HT1080 (cell line): ENCODE results near the gene ANXA2. TPM values are rescaled to one million over a fixed set of nuclear protein-coding genes. Genes with fewer than 3 reads are reported as not detected.
"Not testable (repeated sequence)": the region's sequence is repeated elsewhere in the genome, so short reads cannot be mapped to it uniquely, and the experiment has no call there.

Experiments
- DNase-seq: peaks from one replicate; pipeline ENCODE4 v3.0.0-alpha.2; 2015; ENCODE audit warnings: low read depth
- polyA plus RNA-seq, 2 experiments: library from polyadenylated mRNA; depleted of rRNA; stranded (reverse); fragments of >200 nt; gene quantifications; 2 replicates each; pipeline ENCODE4 v1.2.3, GENCODE V29; 2015
- total RNA-seq: library from RNA; depleted of rRNA; stranded (reverse); fragments of >200 nt; shearing (Covaris generic); gene quantifications from 2 replicates; pipeline ENCODE4 v1.2.3, GENCODE V29; 2014; rRNA removed

Gene ANXA2
- 3,876 and 3,948 TPM in 2 replicates for total RNA-seq
- 3,764 and 3,966 TPM in 2 replicates for polyA plus RNA-seq (2015; cell fraction: cytosol; rRNA removed)
- polyA plus RNA-seq (2015; cell fraction: nucleus; rRNA removed): 5,018 and 5,424 TPM in 2 replicates

- DNase-seq: peak; percentile 85
Observed at GRCh38 chr15:60397772-60398445, at the start of gene ANXA2. Gene ANXA2 (minus strand): TSS chr15:60397986. CDS start chr15:60386075, 11,911 bp downstream.

- DNase-seq: peak; percentile 48
Observed at GRCh38 chr15:60444289-60444912, 46.6 kb upstream of the ANXA2 start.

- peak; percentile 54 for DNase-seq
Observed at GRCh38 chr15:60442763-60443162, 45.0 kb upstream of the ANXA2 start.

GRCh38 chr15:60442031-60442650 lies 44.4 kb upstream of the ANXA2 start:
- no peak for DNase-seq

GRCh38 chr15:60441331-60441730 lies 43.5 kb upstream of the ANXA2 start:
- no peak for DNase-seq

GRCh38 chr15:60438646-60439045 lies 40.9 kb upstream of the ANXA2 start:
- DNase-seq: no peak

- no peak for DNase-seq
Observed at GRCh38 chr15:60428935-60429334, 31.1 kb upstream of the ANXA2 start.

- DNase-seq: peak; percentile 71
Observed at GRCh38 chr15:60426870-60427508, 29.2 kb upstream of the ANXA2 start.

GRCh38 chr15:60425461-60425860 lies 27.7 kb upstream of the ANXA2 start:
- no peak for DNase-seq

- DNase-seq: no peak
Observed at GRCh38 chr15:60424006-60424405, 26.2 kb upstream of the ANXA2 start.

- DNase-seq: peak; percentile 88
Observed at GRCh38 chr15:60423537-60423936, 25.8 kb upstream of the ANXA2 start.

- peak; percentile 87 for DNase-seq
Observed at GRCh38 chr15:60421544-60421943, 23.8 kb upstream of the ANXA2 start.

GRCh38 chr15:60420203-60420716 lies 22.5 kb upstream of the ANXA2 start:
- DNase-seq: no peak

- DNase-seq: no peak
Observed at GRCh38 chr15:60419753-60420152, 22.0 kb upstream of the ANXA2 start.

GRCh38 chr15:60418096-60418495 lies 20.3 kb upstream of the ANXA2 start:
- no peak for DNase-seq

GRCh38 chr15:60417112-60417511 lies 19.3 kb upstream of the ANXA2 start:
- DNase-seq: no peak

- no peak for DNase-seq
Observed at GRCh38 chr15:60416484-60416883, 18.7 kb upstream of the ANXA2 start.

GRCh38 chr15:60414016-60414682 lies 16.4 kb upstream of the ANXA2 start:
- DNase-seq: peak; percentile 61

- DNase-seq: no peak
Observed at GRCh38 chr15:60413231-60413824, 15.5 kb upstream of the ANXA2 start.

- not testable (repeated sequence) for DNase-seq
Observed at GRCh38 chr15:60412807-60413206, 15.0 kb upstream of the ANXA2 start.
